ENCODE results near the gene LYPLA2. TPM values are rescaled to one million over a fixed set of nuclear protein-coding genes. Genes with fewer than 3 reads are reported as not detected.
"Not testable (repeated sequence)": the region's sequence is repeated elsewhere in the genome, so short reads cannot be mapped to it uniquely, and the experiment has no call there.

The LYPLA2 gene
- polyA plus RNA-seq, 1 donor = 75.7 TPM

GRCh38 chr1:23827717-23828116, 36.8 kb downstream of the LYPLA2 start:
- H3K4me3 ChIP-seq (ENCODE audit: low read length) = no peak overlapping the region
- H3K36me3 ChIP-seq (ENCODE audit: control insufficient read depth, insufficient read depth, low read length) = no peaks in the 10 kb centered on the region
- no peak overlapping the region for H3K27ac ChIP-seq (ENCODE audit: low read length)
- no peaks in the 10 kb centered on the region for H3K27me3 ChIP-seq (ENCODE audit: control insufficient read depth, insufficient read depth, low read length)
- WGBS (ENCODE audit: insufficient coverage, low lambda C conversion rate) = no CpG with 5 or more reads among the region's 1 CpG
- H3K9me3 ChIP-seq (ENCODE audit: control insufficient read depth, low read depth, low read length) = no peaks in the 10 kb centered on the region
- no peak for DNase-seq
- H3K4me1 ChIP-seq (ENCODE audit: control insufficient read depth, insufficient read depth, low read length) = peaks cover 9% of the 10 kb centered on the region

GRCh38 chr1:23834156-23834555, 43.2 kb downstream of the LYPLA2 start:
- WGBS (ENCODE audit: insufficient coverage, low lambda C conversion rate) = 100% methylated on average over 1 of the region's 6 CpGs
- not testable (repeated sequence) for H3K27me3 ChIP-seq (ENCODE audit: control insufficient read depth, insufficient read depth, low read length); DNase-seq; H3K9me3 ChIP-seq (ENCODE audit: control insufficient read depth, low read depth, low read length); H3K36me3 ChIP-seq (ENCODE audit: control insufficient read depth, insufficient read depth, low read length); H3K4me3 ChIP-seq (ENCODE audit: low read length); H3K27ac ChIP-seq (ENCODE audit: low read length); H3K4me1 ChIP-seq (ENCODE audit: control insufficient read depth, insufficient read depth, low read length)

GRCh38 chr1:23836037-23836436, 45.1 kb downstream of the LYPLA2 start:
- no peaks in the 10 kb centered on the region for H3K9me3 ChIP-seq (ENCODE audit: control insufficient read depth, low read depth, low read length)
- H3K36me3 ChIP-seq (ENCODE audit: control insufficient read depth, insufficient read depth, low read length) = no peaks in the 10 kb centered on the region
- H3K27me3 ChIP-seq (ENCODE audit: control insufficient read depth, insufficient read depth, low read length) = peaks cover 7% of the 10 kb centered on the region
- H3K27ac ChIP-seq (ENCODE audit: low read length) = no peak overlapping the region
- H3K4me3 ChIP-seq (ENCODE audit: low read length) = no peak overlapping the region
- 100% methylated on average over 1 of the region's 3 CpGs for WGBS (ENCODE audit: insufficient coverage, low lambda C conversion rate)
- no peak for DNase-seq
- H3K4me1 ChIP-seq (ENCODE audit: control insufficient read depth, insufficient read depth, low read length) = no peaks in the 10 kb centered on the region

GRCh38 chr1:23837908-23838307, 47.0 kb downstream of the LYPLA2 start:
- peak overlapping the region; percentile 29 for H3K4me3 ChIP-seq (ENCODE audit: low read length)
- no peak overlapping the region for H3K27ac ChIP-seq (ENCODE audit: low read length)
- H3K36me3 ChIP-seq (ENCODE audit: control insufficient read depth, insufficient read depth, low read length) = no peaks in the 10 kb centered on the region
- H3K9me3 ChIP-seq (ENCODE audit: control insufficient read depth, low read depth, low read length) = no peaks in the 10 kb centered on the region
- DNase-seq = peak in 1 of 2 donors; percentile 18
- WGBS (ENCODE audit: insufficient coverage, low lambda C conversion rate) = no CpG with 5 or more reads among the region's 13 CpGs
- peaks cover 7% of the 10 kb centered on the region for H3K27me3 ChIP-seq (ENCODE audit: control insufficient read depth, insufficient read depth, low read length)
- H3K4me1 ChIP-seq (ENCODE audit: control insufficient read depth, insufficient read depth, low read length) = no peaks in the 10 kb centered on the region

GRCh38 chr1:23838401-23838866, 47.5 kb downstream of the LYPLA2 start:
- H3K9me3 ChIP-seq (ENCODE audit: control insufficient read depth, low read depth, low read length) = no peaks in the 10 kb centered on the region
- H3K36me3 ChIP-seq (ENCODE audit: control insufficient read depth, insufficient read depth, low read length) = no peaks in the 10 kb centered on the region
- peak; percentile 55 to 71 for DNase-seq
- peaks cover 7% of the 10 kb centered on the region for H3K27me3 ChIP-seq (ENCODE audit: control insufficient read depth, insufficient read depth, low read length)
- H3K27ac ChIP-seq (ENCODE audit: low read length) = no peak overlapping the region
- no peaks in the 10 kb centered on the region for H3K4me1 ChIP-seq (ENCODE audit: control insufficient read depth, insufficient read depth, low read length)
- no CpG with 5 or more reads among the region's 21 CpGs for WGBS (ENCODE audit: insufficient coverage, low lambda C conversion rate)
- peak overlapping the region; percentile 29 for H3K4me3 ChIP-seq (ENCODE audit: low read length)

GRCh38 chr1:23843644-23844043, 52.7 kb downstream of the LYPLA2 start:
- Histone ChIP-seq H3K4me3 (ENCODE audit: low read length) (no peak overlapping the region), H3K4me1 (ENCODE audit: control insufficient read depth, insufficient read depth, low read length) (no peaks in the 10 kb centered on the region), H3K9me3 (ENCODE audit: control insufficient read depth, low read depth, low read length) (no peaks in the 10 kb centered on the region), H3K36me3 (ENCODE audit: control insufficient read depth, insufficient read depth, low read length) (peaks cover 31% of the 10 kb centered on the region), H3K27me3 (ENCODE audit: control insufficient read depth, insufficient read depth, low read length) (no peaks in the 10 kb centered on the region), H3K27ac (ENCODE audit: low read length) (no peak overlapping the region)
- WGBS (ENCODE audit: insufficient coverage, low lambda C conversion rate) = 100% methylated on average over 1 of the region's 5 CpGs
- DNase-seq = no peak

Other genes with a start within 250 kb of the LYPLA2 start
- 120 TPM for gene ID3, start 231.6 kb upstream of the LYPLA2 start, polyA plus RNA-seq
- gene RPL11, start 99.3 kb upstream of the LYPLA2 start, polyA plus RNA-seq = 3,237 TPM
- 26.3 TPM for gene ELOA, start 47.7 kb upstream of the LYPLA2 start, polyA plus RNA-seq
- gene PITHD1, start 12.7 kb upstream of the LYPLA2 start, polyA plus RNA-seq = 61.8 TPM
- gene GALE, start 9.6 kb downstream of the LYPLA2 start, polyA plus RNA-seq = 118 TPM
- gene HMGCL, start 34.3 kb downstream of the LYPLA2 start, polyA plus RNA-seq = 66.3 TPM
- gene FUCA1, start 77.1 kb downstream of the LYPLA2 start, polyA plus RNA-seq = 68.2 TPM
- 0.06 TPM for gene CNR2, start 122.2 kb downstream of the LYPLA2 start, polyA plus RNA-seq
- gene PNRC2, start 168.7 kb downstream of the LYPLA2 start, polyA plus RNA-seq = 165 TPM
- gene SRSF10, start 189.2 kb downstream of the LYPLA2 start, polyA plus RNA-seq = 169 TPM